Activated T-helper 17 cell treated with anti-CD3 and anti-CD28 coated beads, Interleukin-2, amount 50 U/mL, for 72 hours (primary cell): ENCODE measurements around the gene SIGLECL1. TPM values are rescaled to one million over a fixed set of nuclear protein-coding genes. Genes with fewer than 3 reads are reported as not detected.
"Not testable (repeated sequence)": the region's sequence is repeated elsewhere in the genome, so short reads cannot be mapped to it uniquely, and the experiment has no call there.

Source experiments
- ATAC-seq: fragments of 150-1000 bp; cut with Tn5 transposase; replicated peaks from 2 replicates; pipeline ENCODE4 v1.10.0; 2021; ENCODE audit warnings: mild to moderate bottlenecking, moderate library complexity
- H3K27ac Mint-ChIP-seq: one replicate; pipeline ENCODE4 v1.8.0; 2022; ENCODE audit warnings: mixed read lengths
- H3K27me3 Mint-ChIP-seq: one replicate; pipeline ENCODE4 v1.8.0; 2022; ENCODE audit warnings: mixed read lengths
- H3K36me3 Mint-ChIP-seq: one replicate; pipeline ENCODE4 v1.8.0; 2022; ENCODE audit warnings: low read depth, mild to moderate bottlenecking, mixed read lengths
- H3K4me1 Mint-ChIP-seq: one replicate; pipeline ENCODE4 v1.8.0; 2022; ENCODE audit warnings: mixed read lengths
- H3K4me3 Mint-ChIP-seq: one replicate; pipeline ENCODE4 v1.8.0; 2022; ENCODE audit warnings: mild to moderate bottlenecking, mixed read lengths
- H3K9me3 Mint-ChIP-seq: one replicate; pipeline ENCODE4 v1.8.0; 2022; ENCODE audit warnings: mixed read lengths
- total RNA-seq, 2 donors: library from RNA; stranded (reverse); gene quantifications; one replicate each; pipeline ENCODE4 v1.2.3, GENCODE V29; 2022

The SIGLECL1 gene
- total RNA-seq: under 1 TPM in 1 of 2 donors, not detected in 1; 0.30 TPM

DNA sequence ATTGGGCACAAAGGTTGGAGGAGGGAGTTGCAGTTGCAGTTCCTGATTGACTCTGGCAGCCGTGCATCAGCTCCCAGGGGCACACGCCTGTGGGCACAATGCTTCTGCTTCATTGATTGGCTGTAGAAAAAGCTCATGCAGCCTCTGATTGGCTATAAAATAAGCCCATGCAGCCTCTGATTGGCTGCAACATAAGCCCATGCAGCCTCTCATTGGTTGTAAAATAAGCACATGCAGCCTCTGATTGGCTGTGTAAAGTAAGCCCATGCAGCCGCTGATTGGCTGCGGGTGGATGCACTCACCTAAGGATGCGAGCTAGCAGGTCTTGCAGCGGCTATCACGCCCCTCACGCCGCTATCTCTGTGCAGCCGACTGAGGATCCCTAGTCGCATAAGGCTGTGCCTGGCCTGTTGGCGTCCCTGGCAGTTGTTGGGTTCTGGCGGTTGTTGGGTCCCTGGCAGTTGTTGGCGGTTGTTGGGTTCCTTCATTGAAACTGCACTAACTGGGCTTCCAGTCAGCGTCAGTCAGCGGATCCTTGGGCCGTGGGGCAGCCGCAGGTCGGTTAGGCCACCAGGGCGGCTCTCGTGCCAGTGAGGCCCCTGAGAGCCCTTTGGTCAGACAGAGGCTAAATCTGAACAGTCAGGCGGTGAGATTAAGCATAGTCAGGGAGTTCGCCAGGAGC, at the start of gene SIGLECL1:
Gene SIGLECL1 (plus strand): TSS at position 295 of the 682 bp plus-strand sequence. CDS start 12,993 bp downstream, outside the sequence.
- Mint-ChIP-seq H3K4me1 (peaks cover 4% of the 10 kb centered on the region), H3K27ac (no peak within 1 kb of the TSS), H3K27me3 (peaks cover 16% of the 10 kb centered on the region), H3K36me3 (no peaks in the 10 kb centered on the region), H3K4me3 (no peak within 1 kb of the TSS), H3K9me3 (no peaks in the 10 kb centered on the region)
- ATAC-seq: no peak

DNA sequence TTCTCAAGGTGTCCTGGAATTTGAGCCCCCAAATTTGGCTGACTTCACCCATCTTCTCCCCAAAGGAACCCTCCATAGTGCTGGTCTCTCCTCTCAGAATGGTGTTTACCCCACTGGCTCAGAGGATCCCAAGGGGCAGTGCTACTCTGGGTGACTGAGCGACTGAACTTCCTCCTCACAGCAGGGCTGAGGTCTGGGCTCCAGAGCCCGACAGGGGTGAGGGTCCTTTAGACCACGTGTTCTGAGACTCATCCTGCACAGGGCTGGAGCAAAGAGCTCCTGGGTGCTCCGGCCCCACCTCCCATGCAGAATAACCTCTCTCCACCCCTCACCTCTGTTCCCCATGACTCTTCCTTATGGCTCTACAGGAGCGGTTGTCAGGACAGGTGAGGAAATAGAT, 49.2 kb upstream of the SIGLECL1 start:
- Mint-ChIP-seq H3K9me3 (no peaks in the 10 kb centered on the region), H3K4me1 (no peaks in the 10 kb centered on the region), H3K4me3 (no peak overlapping the region), H3K27ac (no peak overlapping the region), H3K27me3 (peaks cover 20% of the 10 kb centered on the region), H3K36me3 (no peaks in the 10 kb centered on the region)
- ATAC-seq: no peak

DNA sequence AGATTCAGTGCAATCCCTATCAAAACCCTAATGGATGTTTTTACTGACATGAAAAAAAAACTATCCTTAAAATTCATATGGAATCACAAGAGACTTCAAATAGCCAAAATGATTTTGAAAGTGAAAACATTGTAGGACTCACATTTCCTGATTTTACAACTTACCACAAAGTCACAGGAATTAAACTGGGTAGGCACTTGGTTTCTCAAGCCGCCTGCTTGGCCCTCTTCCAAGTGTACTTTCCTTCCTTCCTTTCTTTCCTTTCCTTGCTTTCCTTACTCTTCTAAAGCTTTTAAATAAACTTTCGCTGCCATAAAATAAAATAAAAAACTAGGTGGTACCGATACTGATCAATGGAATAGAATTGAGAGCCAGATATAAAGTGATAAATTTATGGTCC, 47.0 kb upstream of the SIGLECL1 start:
- Mint-ChIP-seq H3K4me3 (no peak overlapping the region), H3K27ac (no peak overlapping the region), H3K27me3 (peaks cover 29% of the 10 kb centered on the region), H3K4me1 (no peaks in the 10 kb centered on the region), H3K9me3 (no peaks in the 10 kb centered on the region), H3K36me3 (no peaks in the 10 kb centered on the region)
- ATAC-seq: no peak

DNA sequence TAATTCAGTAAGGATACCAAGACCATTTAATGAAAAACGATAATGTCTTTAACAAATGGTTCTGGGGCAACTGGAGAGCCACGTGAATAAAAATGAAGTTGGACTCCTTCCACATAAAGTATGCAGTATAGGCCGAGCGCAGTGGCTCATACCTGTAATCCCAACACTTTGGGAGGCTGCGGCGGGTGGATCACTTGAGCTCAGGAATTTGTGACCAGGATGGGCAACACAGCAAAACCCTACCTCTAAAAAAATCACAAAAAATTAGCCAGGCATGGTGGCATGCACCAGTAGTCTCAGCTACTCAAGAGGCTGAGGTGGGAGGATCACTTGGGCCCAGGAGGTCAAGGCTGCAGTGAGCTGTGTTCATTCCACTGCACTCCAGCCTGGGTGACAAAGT, 46.6 kb upstream of the SIGLECL1 start:
- Mint-ChIP-seq H3K36me3 (no peaks in the 10 kb centered on the region), H3K4me3 (no peak overlapping the region), H3K9me3 (no peaks in the 10 kb centered on the region), H3K27ac (no peak overlapping the region), H3K4me1 (no peaks in the 10 kb centered on the region), H3K27me3 (peaks cover 31% of the 10 kb centered on the region)
- no peak for ATAC-seq

DNA sequence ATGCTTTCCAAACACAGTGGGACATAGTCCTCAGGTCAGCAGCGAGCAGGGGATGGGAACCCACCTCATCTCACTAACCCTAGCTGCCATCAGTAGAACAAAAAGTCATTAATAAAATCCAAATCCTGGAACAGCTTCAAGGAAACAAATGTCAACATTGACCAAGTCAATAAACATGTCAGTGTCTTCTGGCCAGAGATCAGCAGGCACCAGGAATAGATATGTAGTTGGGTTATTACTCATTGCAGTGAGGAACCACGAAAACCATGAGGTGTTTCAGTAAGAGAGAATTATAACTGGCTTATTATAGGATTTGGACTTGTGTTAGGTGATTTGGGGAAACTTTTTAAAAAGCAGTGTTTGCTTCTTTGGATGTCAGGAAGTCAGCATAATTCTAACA, 43.1 kb upstream of the SIGLECL1 start:
- Mint-ChIP-seq H3K27me3 (peaks cover 34% of the 10 kb centered on the region), H3K27ac (no peak overlapping the region)
- no peak for ATAC-seq

DNA sequence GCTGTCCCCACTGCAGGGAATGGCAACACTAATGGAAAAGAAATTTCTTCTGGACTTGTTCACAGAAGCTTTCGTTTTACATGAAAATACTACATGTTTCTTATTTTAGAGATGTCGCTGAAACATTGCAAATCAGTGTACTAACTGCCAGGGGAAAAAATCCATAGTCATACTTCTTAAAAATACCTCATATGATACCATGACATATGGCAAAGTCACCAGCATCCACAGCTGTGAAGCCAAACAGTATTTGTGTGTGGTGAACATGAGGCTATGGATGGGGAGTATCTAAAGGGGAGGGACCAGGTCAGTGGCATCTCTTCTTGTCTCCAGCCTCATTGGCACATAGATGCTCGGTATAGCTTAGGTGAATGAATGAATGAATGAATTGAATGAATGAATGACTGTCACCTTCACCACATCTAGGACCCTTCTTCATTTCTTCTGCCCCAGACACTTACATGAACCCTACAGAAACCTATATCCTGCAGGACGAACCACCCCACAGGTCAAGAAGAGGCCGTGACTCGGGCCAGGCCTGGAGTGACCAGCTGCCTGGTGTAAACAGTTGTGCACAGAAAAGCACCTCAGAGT, 40.6 kb upstream of the SIGLECL1 start:
- no peak overlapping the region for H3K4me3 Mint-ChIP-seq
- H3K9me3 Mint-ChIP-seq: no peaks in the 10 kb centered on the region
- no peaks in the 10 kb centered on the region for H3K36me3 Mint-ChIP-seq
- H3K27me3 Mint-ChIP-seq: peaks cover 25% of the 10 kb centered on the region
- H3K4me1 Mint-ChIP-seq: no peaks in the 10 kb centered on the region
- ATAC-seq: no peak
- H3K27ac Mint-ChIP-seq: no peak overlapping the region

More for the DNA sequence above, 43.1 kb upstream of the SIGLECL1 start:
- no peaks in the 10 kb centered on the region for H3K4me1 Mint-ChIP-seq
- H3K36me3 Mint-ChIP-seq: no peaks in the 10 kb centered on the region
- H3K9me3 Mint-ChIP-seq: no peaks in the 10 kb centered on the region
- H3K4me3 Mint-ChIP-seq: no peak overlapping the region

DNA sequence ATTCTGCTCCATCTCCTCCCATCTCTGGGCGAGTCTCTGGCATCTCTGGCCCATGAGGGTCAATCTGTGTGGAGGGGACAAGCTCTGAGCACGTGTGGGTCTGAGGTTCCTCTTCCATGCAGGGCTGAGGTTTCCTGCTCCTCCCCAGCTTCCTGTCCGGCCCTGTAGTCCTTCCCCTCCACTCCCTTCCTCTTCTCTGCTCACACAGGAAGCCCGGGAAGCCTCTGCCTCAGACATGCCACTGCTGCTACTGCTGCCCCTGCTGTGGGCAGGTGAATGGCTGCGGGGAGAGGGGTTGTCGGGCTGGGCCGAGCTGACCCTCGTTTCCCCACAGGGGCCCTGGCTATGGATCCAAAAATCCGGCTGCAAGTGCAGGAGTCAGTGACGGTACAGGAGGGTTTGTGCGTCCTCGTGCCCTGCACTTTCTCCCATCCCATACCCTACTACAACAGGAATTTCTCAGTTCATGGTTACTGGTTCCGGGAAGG, 40.0 kb upstream of the SIGLECL1 start:
- H3K4me1 Mint-ChIP-seq, H3K36me3 Mint-ChIP-seq, H3K27ac Mint-ChIP-seq, H3K9me3 Mint-ChIP-seq, ATAC-seq, H3K4me3 Mint-ChIP-seq: not testable (repeated sequence)
- H3K27me3 Mint-ChIP-seq: peaks cover 30% of the 10 kb centered on the region

DNA sequence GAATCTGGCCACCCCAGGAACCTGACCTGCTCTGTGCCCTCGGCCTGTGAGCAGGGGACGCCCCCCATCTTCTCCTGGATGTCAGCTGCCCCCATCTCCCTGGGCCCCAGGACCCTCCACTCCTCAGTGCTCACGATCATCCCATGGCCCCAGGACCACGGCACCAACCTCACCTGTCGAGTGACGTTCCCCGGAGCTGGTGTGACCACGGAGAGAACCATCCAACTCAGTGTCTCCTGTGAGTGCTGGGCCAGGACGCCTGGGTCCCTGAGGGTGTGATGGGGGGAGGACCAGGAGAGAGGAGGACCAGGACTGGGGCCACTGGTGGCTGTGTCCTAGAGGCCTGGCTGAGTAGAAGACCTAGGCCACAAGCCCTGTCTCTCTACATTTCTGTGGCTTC, 39.0 kb upstream of the SIGLECL1 start:
- no peak for ATAC-seq
- peaks cover 34% of the 10 kb centered on the region for H3K27me3 Mint-ChIP-seq
- H3K36me3 Mint-ChIP-seq: no peaks in the 10 kb centered on the region
- peaks cover under 1% of the 10 kb centered on the region for H3K9me3 Mint-ChIP-seq
- no peak overlapping the region for H3K4me3 Mint-ChIP-seq
- no peak overlapping the region for H3K27ac Mint-ChIP-seq
- H3K4me1 Mint-ChIP-seq: no peaks in the 10 kb centered on the region

DNA sequence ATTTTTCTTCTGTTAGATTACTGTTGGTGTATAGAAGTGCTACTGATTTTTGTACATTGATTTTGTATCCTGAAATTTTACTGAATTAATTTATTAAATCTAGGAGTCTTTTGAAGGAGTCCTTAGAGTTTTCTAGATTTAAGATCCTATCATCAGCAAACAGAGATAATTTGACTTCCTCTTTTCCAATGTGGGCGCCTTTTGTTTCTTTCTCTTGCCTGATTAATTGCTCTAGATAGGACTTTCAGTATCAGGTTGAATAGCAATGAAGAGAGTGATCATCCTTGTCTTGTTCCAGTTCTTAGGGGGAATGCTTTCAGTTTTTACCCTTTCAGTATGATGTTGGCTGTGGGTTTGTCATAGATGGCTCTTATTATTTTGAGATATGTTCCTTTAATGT, 31.6 kb upstream of the SIGLECL1 start:
- no peak overlapping the region for H3K4me3 Mint-ChIP-seq
- H3K27ac Mint-ChIP-seq: no peak overlapping the region
- ATAC-seq: no peak
- no peaks in the 10 kb centered on the region for H3K4me1 Mint-ChIP-seq
- peaks cover 53% of the 10 kb centered on the region for H3K27me3 Mint-ChIP-seq
- H3K9me3 Mint-ChIP-seq: peaks cover 7% of the 10 kb centered on the region
- H3K36me3 Mint-ChIP-seq: no peaks in the 10 kb centered on the region

DNA sequence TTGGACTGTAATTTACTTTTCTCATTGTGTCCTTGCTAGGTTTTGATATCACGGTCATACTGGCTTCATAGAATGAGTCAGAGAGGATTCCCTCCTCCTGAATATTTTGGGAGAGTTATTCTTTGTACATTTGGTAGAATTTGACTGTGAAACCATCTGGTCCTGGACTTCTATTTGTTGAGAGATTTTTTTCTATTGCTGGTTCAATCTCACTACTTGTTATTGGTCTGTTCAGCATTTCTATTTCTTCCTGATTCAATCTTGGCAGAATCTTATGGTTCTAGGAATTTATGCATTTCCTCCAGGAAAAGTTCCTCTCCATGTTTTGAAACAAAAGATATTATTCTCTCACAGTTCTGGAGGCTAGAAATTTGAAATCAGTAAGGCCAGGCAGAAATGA, 30.9 kb upstream of the SIGLECL1 start:
- Mint-ChIP-seq H3K4me3 (no peak overlapping the region), H3K9me3 (peaks cover 7% of the 10 kb centered on the region), H3K27ac (no peak overlapping the region), H3K27me3 (peaks cover 53% of the 10 kb centered on the region), H3K4me1 (no peaks in the 10 kb centered on the region), H3K36me3 (no peaks in the 10 kb centered on the region)
- no peak for ATAC-seq

DNA sequence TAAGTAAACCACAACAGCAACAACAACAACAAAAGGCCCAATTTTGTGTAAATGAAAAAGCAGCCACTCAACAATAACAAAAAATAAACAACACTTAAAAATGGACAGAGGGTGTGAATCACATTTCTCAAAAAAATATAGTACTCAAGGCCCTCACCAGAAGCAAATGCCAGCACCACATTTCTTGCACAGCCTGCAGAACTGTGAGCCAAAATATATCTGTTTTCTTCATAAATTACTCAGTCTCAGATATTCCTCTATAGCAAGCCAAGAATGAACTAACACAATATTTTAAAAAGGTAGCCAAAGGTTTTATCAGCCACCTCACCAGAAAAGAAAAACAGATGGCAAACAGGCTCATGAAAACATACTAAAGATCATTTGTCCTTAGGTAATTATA, 29.9 kb upstream of the SIGLECL1 start:
- H3K9me3 Mint-ChIP-seq: peaks cover 7% of the 10 kb centered on the region
- H3K27me3 Mint-ChIP-seq: peaks cover 55% of the 10 kb centered on the region
- ATAC-seq: no peak
- no peak overlapping the region for H3K27ac Mint-ChIP-seq
- H3K4me1 Mint-ChIP-seq: no peaks in the 10 kb centered on the region
- H3K4me3 Mint-ChIP-seq: no peak overlapping the region
- no peaks in the 10 kb centered on the region for H3K36me3 Mint-ChIP-seq

DNA sequence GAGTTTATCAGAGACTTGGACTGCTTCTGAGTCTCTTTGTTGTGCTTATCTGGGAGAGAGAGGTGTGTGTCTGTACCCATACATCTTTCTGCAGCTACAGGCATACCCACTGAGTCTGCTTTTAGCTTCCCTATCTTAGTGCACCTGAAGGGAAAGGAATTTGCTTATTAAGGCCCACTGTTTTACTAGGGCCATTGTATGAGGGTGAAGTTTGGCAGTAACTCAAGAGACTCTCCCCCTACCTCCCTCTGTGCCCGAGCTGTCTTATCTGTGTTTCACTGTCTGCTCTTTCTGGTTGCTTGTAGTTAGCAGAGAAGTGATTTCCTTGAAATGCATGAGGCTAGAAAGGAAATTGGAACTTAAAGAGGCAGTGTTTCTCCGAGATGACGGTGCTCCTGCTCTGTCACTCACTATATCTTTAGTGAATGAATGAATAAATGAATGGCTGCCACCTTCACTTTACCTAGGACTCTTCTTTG, 26.7 kb upstream of the SIGLECL1 start:
- no peaks in the 10 kb centered on the region for H3K4me1 Mint-ChIP-seq
- H3K9me3 Mint-ChIP-seq: no peaks in the 10 kb centered on the region
- no peak overlapping the region for H3K27ac Mint-ChIP-seq
- ATAC-seq: no peak
- H3K36me3 Mint-ChIP-seq: no peaks in the 10 kb centered on the region
- H3K4me3 Mint-ChIP-seq: no peak overlapping the region
- peaks cover 63% of the 10 kb centered on the region for H3K27me3 Mint-ChIP-seq

DNA sequence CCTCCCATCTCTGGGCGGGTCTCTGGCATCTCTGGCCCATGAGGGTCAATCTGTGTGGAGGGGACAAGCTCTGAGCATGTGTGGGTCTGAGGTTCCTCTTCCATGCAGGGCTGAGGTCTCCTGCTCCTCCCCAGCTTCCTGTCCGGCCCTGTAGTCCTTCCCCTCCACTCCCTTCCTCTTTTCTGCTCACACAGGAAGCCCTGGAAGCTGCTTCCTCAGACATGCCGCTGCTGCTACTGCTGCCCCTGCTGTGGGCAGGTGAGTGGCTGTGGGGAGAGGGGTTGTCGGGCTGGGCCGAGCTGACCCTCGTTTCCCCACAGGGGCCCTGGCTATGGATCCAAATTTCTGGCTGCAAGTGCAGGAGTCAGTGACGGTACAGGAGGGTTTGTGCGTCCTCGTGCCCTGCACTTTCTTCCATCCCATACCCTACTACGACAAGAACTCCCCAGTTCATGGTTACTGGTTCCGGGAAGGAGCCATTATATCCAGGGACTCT, 25.9 kb upstream of the SIGLECL1 start, which contains the start of gene CD33:
Gene CD33 (plus strand): TSS at position 183 of the 496 bp plus-strand sequence. CDS start 39 bp downstream, at position 222.
- not testable (repeated sequence) for ATAC-seq, H3K27ac Mint-ChIP-seq, H3K4me1 Mint-ChIP-seq, H3K9me3 Mint-ChIP-seq, H3K4me3 Mint-ChIP-seq, H3K36me3 Mint-ChIP-seq
- H3K27me3 Mint-ChIP-seq: peaks cover 63% of the 10 kb centered on the region

DNA sequence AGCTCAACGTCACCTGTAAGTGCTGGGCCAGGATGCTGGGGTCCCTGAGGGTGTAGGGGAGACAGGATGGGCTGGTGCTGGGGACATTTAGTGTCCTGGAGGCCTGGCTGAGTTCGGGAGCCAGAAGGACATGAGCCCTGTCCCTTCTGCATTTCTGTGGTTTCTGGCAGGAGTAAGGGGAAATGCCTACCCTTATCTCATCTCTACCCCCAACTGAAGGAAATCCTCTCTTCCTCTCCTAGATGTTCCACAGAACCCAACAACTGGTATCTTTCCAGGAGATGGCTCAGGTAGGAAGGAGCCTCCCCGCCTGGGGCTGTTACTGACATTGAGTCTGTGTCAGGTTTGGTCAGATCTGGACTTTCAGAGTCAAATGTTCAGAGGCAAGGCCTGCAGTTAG, 24.8 kb upstream of the SIGLECL1 start:
- Mint-ChIP-seq H3K27ac (no peak overlapping the region), H3K36me3 (no peaks in the 10 kb centered on the region), H3K4me1 (no peaks in the 10 kb centered on the region), H3K9me3 (no peaks in the 10 kb centered on the region), H3K27me3 (peaks cover 63% of the 10 kb centered on the region), H3K4me3 (no peak overlapping the region)
- ATAC-seq: no peak

DNA sequence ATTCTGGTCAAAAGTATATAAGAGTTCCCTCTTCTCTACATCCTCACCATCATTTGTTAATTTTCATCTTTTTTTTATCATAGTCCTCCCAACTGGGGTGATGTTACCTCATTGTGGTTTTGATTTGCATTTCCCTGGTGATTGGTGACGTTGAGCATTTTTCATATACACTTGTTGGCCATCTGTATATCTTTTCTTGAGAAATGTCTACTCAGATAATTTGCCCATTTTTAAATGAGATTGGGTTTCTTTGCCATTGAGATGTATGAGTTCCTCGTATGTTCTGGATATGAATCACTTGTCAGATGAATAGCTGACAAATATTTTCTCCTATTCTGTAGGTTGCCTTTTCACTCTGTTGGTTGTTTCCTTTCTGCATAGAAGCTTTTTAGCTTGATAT, 23.6 kb upstream of the SIGLECL1 start:
- ATAC-seq: no peak
- peaks cover 64% of the 10 kb centered on the region for H3K27me3 Mint-ChIP-seq
- H3K36me3 Mint-ChIP-seq: no peaks in the 10 kb centered on the region

More for the DNA sequence above, 23.6 kb upstream of the SIGLECL1 start:
- no peak overlapping the region for H3K4me3 Mint-ChIP-seq
- H3K27ac Mint-ChIP-seq: no peak overlapping the region
- H3K9me3 Mint-ChIP-seq: no peaks in the 10 kb centered on the region
- H3K4me1 Mint-ChIP-seq: no peaks in the 10 kb centered on the region
